ENCODE data around the gene ZNF200. TPM values are rescaled to one million over a fixed set of nuclear protein-coding genes. Genes with fewer than 3 reads are reported as not detected.

The ZNF200 gene
- total and polyA plus RNA-seq, 2 of the 13 experiments (the other 11 are each of a cell fraction or from before 2014, with no cell fraction given), result 3.5 to 16.5 TPM

- no peak for TF ChIP-seq THRA (CRISPR knock-in tag; IDR thresholded peaks at IDR 0.05; ENCODE audit: borderline replicate concordance)
- TF ChIP-seq HOXA5 (CRISPR knock-in tag; IDR thresholded peaks at IDR 0.05), result 0 out of 2 replicates have a peak, but pooled peaks have one; percentile 21
- no peak for TF ChIP-seq MTA3 (CRISPR knock-in tag; IDR thresholded peaks at IDR 0.05)
- TF ChIP-seq ZNF446 (CRISPR knock-in tag; IDR thresholded peaks at IDR 0.05), result no peak
- no peak for TF ChIP-seq ZNF580 (CRISPR knock-in tag; IDR thresholded peaks at IDR 0.05; ENCODE audit: borderline replicate concordance, low read depth)
- TF ChIP-seq ZBTB49 (CRISPR knock-in tag; IDR thresholded peaks at IDR 0.05; ENCODE audit: borderline replicate concordance), result no peak
- peak; percentile 32; the same call in 1 of the 2 replicates for TF ChIP-seq ZNF768 (CRISPR knock-in tag; IDR thresholded peaks at IDR 0.05)
- TF ChIP-seq GZF1 (CRISPR knock-in tag; IDR thresholded peaks at IDR 0.05), result no peak
- TF ChIP-seq KLF15 (CRISPR knock-in tag; IDR thresholded peaks at IDR 0.05; ENCODE audit: borderline replicate concordance), result no peak
- no peak for TF ChIP-seq ELK4 (CRISPR knock-in tag; IDR thresholded peaks at IDR 0.05; ENCODE audit: borderline replicate concordance)
- TF ChIP-seq U2AF2 (IDR thresholded peaks at IDR 0.05; ENCODE audit: low read depth, low read length), result no peak
- no peak for TF ChIP-seq NFYC (CRISPR knock-in tag; IDR thresholded peaks at IDR 0.05)
- no peak for TF ChIP-seq NBN (conservative IDR thresholded peaks at IDR 0.05)
- no peak for TF ChIP-seq SMAD1 (CRISPR knock-in tag; IDR thresholded peaks at IDR 0.05; ENCODE audit: borderline replicate concordance, low read depth)
- no peak for TF ChIP-seq CREB1 (IDR thresholded peaks at IDR 0.05)
- 0 out of 2 replicates have a peak, but pooled peaks have one; percentile 32 for TF ChIP-seq CREB1 (CRISPR knock-in tag; IDR thresholded peaks at IDR 0.05)
- TF ChIP-seq ZBTB37 (CRISPR knock-in tag; IDR thresholded peaks at IDR 0.05), result no peak
- no peak for TF ChIP-seq KAT2B (IDR thresholded peaks at IDR 0.05; ENCODE audit: borderline replicate concordance, low read depth, low read length)
- no peak for TF ChIP-seq ZMYM3 (CRISPR knock-in tag; IDR thresholded peaks at IDR 0.05)
- no peak; the same call in 1 of the 2 replicates for TF ChIP-seq CREBL2 (CRISPR knock-in tag; IDR thresholded peaks at IDR 0.05; ENCODE audit: borderline replicate concordance)
- no peak for TF ChIP-seq ZNF3 (CRISPR knock-in tag; IDR thresholded peaks at IDR 0.05)
- 0 out of 2 replicates have a peak, but pooled peaks have one; percentile 27 for TF ChIP-seq ADNP (CRISPR knock-in tag; IDR thresholded peaks at IDR 0.05)
- peak; percentile 21; the same call in 1 of the 2 replicates for TF ChIP-seq ETV6 (CRISPR knock-in tag; conservative IDR thresholded peaks at IDR 0.05)
- TF ChIP-seq ZNF383 (CRISPR knock-in tag; IDR thresholded peaks at IDR 0.05; ENCODE audit: borderline replicate concordance), result no peak
Measured at GRCh38 chr16:3188925-3189825, 45.8 kb downstream of the ZNF200 start (continued).

Data from HepG2 (cell line).